HG02798 (cell line): ENCODE data around the gene SPRED2.

Experiments used
- ATAC-seq: cut with Tn5 transposase; IDR thresholded peaks from one replicate; pipeline ENCODE4 v1.9.1; 2021; ENCODE audit warnings: mild to moderate bottlenecking; ENCODE audit not compliant: unreplicated experiment, poor library complexity

The SPRED2 gene

DNA sequence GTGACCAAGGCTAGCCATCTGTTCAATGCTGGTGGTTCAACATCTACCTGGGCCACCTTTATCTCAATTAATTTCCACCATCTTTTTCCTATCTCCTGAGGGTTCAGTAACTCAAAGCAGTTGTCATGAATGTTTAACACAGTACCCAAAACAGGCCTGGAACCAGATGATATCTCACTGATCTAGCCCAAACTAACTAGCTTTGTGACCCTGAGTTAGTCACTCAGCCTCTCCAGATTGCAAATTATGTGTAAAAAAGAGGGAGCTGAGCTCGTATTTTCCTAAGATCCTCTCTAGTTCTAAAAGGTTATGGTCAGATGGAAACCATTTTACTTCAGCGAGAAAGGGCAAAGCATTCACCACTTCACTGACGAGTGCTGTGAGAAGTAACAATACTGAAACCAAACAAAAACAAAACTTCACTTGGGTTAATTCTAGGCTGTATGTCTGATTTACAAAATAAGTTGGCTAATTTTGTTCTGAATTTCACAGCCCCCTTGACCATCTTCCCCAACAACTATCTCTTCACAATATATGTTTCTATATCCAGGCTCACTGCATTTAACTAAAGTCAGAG, 14.8 kb downstream of the SPRED2 start:
- no peak for ATAC-seq

GRCh38 chr2:65416945-65417344, 15.5 kb downstream of the SPRED2 start:
- ATAC-seq: no peak

- ATAC-seq: no peak
Measured at GRCh38 chr2:65416321-65416720, 16.1 kb downstream of the SPRED2 start.

DNA sequence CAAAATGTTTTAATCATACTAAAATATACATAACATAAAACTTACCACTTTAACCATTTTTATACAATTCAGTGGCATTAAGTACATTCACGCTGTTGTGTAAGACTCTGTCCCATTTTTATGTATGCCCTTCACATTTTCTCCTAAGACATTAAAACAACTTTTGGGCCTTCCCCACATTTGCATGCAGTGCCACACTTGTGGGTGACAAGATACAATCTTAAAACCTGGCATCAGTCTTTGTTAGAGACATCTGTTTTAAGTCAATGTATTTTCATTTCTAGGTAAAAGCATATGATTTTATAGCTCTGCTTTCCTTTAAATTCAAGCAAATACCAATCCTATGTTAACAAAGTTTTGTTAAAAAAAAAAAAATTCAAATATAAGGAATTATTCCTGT, 17.3 kb downstream of the SPRED2 start:
- ATAC-seq: no peak

- ATAC-seq: no peak
Measured at GRCh38 chr2:65413610-65414009, 18.8 kb downstream of the SPRED2 start.

- no peak for ATAC-seq
Measured at GRCh38 chr2:65413106-65413505, 19.3 kb downstream of the SPRED2 start.

GRCh38 chr2:65411056-65411795, 21.2 kb downstream of the SPRED2 start:
- ATAC-seq: no peak

GRCh38 chr2:65409045-65409444, 23.4 kb downstream of the SPRED2 start:
- ATAC-seq: no peak

GRCh38 chr2:65407240-65407639, 25.2 kb downstream of the SPRED2 start:
- no peak for ATAC-seq

GRCh38 chr2:65404988-65405697, 27.3 kb downstream of the SPRED2 start:
- ATAC-seq: no peak

DNA sequence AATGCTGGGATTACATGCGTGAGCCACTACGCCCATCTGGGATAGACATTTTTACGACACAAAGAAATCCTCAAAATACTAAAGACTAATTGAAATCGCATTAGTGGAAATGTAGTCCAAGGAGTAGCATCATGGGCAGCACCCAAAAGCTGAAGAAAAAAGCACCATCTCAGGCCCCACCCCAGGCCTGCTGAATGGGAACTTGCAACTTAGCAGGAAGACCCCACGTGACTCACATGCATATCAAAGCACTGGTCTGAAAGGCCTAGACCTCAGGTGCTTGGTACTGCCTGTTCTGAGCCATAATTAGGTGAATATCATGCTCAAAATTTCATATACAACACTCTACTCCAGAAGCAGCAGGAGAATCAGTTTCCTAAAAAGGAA, 28.9 kb downstream of the SPRED2 start:
- no peak for ATAC-seq

DNA sequence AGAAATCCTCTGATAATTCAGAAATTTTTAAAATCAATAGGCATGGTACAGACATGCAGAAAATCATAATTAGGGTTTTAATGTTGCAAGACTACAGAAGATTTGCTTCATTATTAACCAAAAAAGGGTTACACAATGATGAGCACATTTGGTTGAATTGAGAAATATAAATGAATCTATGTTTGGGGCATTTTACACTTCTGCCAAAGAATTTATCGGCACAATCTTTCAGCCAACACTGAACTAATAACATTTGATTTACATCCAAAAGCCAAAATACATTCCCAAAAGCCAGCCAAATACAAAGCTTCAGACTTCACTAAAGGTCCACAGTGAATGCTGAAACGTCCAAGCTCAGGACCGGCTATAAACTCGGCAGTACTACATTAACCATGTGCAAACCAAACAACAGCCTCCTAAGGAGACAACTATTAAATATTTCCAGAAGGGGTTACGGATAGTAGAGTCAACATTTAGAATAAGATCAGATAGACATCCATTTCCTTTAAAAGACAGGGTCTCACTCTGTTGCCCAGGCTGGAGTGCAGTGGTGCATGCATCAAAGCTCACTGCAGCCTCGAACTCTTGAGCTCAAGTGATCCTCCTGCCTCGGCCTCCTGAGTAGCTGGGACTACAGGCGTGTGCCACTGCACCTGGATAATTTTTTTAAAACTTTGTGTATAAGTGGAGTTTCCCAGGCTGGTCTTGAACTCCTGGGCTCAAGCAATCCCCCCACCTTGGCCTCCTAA, 29.4 kb downstream of the SPRED2 start:
- ATAC-seq: no peak

DNA sequence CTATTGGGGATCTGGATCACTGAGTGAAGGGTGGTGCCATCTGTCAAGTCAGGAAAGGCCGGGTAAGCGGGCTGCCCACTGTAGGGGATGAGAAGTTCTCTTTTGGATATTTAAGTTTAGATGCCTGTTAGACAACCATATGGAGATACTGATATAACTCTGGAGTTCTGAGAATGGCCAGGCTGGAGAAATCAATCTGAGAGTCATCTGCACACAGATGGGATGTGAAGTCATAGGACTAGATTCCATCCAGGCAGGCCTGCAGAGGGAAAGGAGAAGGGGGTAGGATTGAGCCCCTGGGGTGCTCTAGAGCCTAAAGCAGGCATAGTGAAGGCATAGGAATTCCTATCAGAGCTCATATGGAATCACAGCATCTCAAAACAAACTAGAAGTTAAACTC, 30.1 kb downstream of the SPRED2 start:
- ATAC-seq: no peak

GRCh38 chr2:65397122-65397521, 35.3 kb downstream of the SPRED2 start:
- peak; percentile 45 for ATAC-seq

DNA sequence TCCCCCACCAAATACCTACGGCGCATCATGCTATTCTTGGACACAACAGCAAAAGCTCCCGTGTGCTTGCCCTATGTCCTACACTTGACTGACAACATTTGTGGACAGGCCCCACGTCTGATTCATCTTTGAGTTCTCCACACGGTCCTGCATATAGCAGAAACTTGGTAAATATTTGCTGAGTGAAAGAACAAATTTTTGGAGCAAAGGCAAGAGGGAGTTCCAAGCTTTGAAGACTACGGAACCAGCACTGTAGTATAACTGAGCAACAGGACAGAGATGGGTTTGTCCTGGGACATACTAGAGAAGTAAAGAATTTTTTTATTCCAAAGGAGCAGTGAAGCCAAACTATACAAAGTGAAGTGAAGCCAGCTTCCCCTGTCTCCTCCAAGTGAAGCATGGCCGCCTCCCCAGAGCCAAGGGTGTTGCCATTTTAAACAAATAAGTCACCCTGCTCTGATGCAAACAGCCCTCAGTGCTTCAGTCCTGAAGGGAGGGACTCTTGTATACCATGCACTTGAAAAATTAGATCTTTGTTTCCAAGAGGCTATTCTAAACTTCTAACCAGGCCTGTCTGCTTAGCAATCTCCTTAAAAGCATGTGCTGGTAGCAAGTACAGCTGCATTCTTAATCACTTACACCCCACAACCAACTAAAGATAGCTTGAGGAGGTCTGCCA, 35.9 kb downstream of the SPRED2 start:
- ATAC-seq: no peak

DNA sequence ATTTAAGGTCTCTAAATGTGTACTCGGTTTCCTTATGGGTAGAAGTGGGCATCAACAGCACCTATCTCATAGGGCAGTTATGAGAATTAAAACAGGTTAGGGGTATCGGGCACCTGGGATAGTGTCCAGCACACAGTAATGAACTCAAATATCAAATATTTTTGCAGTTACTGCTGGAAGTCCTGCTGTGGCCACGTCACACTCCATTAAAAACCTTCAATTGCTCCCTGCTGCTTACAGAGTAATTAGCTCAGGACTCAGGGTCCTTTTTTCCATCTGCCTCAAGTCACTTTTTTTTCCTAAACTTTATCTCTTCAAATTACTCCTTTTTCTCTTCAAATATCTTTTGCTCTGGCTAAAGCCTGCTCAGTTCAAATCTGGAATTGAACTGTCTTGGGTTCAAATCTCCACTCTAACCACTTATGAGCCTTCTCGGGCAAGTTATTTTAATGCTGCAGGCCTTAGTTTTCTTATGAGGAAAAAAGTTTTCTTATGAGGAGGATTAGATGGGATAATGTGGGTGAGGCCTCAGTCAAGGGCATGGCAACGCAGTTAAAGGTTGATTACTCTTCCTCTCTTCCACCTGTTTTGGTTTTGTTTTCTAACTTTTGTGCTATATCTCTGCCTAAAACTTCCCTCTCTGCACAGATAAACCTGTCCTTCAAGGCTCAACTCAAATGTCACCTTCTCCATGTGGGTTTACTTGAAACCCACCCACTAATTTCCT, 36.6 kb downstream of the SPRED2 start:
- ATAC-seq: no peak

DNA sequence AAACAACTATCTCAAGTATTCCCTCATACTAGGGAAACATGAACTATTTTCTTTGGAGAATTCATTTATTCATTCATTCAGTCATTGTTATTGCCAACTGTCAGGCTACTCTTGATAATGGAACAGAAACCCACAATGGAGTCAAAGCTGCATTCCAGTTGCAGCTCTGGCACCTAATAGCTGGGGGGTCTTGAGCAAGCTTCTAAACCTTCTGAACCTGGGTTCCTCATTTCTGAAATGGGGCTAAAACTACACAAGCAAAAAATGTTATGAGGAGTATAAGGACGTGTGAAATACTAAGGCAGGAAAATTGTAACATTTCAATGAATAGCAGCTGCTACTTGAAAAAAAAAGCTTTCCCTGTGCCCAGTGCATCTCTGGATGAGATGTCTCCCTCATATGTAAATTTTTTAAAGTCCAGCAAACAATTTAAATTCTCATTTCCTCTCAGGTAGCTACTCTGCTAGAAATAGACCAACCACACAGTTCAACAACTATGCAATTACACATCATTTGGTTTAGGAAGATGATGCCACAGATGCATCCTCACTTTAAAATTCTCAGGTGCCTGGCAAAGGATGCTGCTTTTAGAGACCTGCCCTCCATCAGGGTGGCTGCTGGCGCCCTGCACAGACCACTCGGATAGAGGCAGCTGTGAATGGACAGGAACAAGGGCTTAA, 38.5 kb downstream of the SPRED2 start:
- peak; percentile 19 for ATAC-seq

GRCh38 chr2:65393046-65393445, 39.4 kb downstream of the SPRED2 start:
- no peak for ATAC-seq

- no peak for ATAC-seq
Measured at GRCh38 chr2:65392609-65393008, 39.8 kb downstream of the SPRED2 start.
